ENCODE data around the gene GMEB1.

The GMEB1 gene

DNA sequence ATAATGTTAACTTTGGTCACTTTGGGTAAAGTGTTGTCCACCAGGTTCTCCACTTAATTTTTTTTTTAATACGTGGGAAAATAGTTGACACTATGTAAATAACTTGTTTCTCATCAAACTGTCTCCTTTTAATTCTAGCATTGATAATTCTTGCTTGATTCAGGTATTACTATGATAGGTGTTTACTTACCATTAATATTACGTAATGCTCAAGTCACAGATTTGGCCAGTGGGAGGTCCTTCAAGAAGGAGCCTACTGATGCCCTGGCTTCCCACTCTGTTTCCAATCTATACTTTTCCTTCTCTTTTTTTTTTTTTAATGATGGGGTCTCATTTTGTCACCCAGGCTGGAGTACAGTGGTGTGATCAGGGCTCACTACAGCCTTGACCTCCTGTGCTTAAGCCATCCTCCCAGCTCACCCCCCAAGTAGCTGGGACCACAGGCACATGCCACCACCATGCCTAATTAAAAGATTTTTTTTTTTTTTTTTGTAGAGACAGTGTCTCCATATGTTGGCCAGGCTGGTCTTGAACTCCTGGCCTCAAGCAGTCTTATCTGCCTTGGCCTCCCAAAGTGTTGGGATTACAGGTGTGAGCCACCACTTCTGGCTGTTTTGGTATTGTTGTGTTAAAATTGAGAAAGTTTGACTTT, 98.1 kb downstream of the GMEB1 start:
- TF ChIP-seq EGR1 (IDR thresholded peaks at IDR 0.05) (no peak), ZBTB7A (IDR thresholded peaks at IDR 0.05; ENCODE audit: low read depth) (no peak), TAF1 (IDR thresholded peaks at IDR 0.05; ENCODE audit: low read depth) (no peak), TEAD4 (IDR thresholded peaks at IDR 0.05) (no peak), USF1 (IDR thresholded peaks at IDR 0.05) (no peak), MAX (IDR thresholded peaks at IDR 0.05) (no peak), CEBPB (IDR thresholded peaks at IDR 0.05) (no peak), CREB1 (IDR thresholded peaks at IDR 0.05; ENCODE audit: low read depth) (no peak), RAD21 (IDR thresholded peaks at IDR 0.05; ENCODE audit: low read depth) (no peak), TCF12 (IDR thresholded peaks at IDR 0.05; ENCODE audit: low read depth) (no peak), YY1 (IDR thresholded peaks at IDR 0.05; ENCODE audit: low read depth) (no peak)
- TF ChIP-seq, protein P1, sequence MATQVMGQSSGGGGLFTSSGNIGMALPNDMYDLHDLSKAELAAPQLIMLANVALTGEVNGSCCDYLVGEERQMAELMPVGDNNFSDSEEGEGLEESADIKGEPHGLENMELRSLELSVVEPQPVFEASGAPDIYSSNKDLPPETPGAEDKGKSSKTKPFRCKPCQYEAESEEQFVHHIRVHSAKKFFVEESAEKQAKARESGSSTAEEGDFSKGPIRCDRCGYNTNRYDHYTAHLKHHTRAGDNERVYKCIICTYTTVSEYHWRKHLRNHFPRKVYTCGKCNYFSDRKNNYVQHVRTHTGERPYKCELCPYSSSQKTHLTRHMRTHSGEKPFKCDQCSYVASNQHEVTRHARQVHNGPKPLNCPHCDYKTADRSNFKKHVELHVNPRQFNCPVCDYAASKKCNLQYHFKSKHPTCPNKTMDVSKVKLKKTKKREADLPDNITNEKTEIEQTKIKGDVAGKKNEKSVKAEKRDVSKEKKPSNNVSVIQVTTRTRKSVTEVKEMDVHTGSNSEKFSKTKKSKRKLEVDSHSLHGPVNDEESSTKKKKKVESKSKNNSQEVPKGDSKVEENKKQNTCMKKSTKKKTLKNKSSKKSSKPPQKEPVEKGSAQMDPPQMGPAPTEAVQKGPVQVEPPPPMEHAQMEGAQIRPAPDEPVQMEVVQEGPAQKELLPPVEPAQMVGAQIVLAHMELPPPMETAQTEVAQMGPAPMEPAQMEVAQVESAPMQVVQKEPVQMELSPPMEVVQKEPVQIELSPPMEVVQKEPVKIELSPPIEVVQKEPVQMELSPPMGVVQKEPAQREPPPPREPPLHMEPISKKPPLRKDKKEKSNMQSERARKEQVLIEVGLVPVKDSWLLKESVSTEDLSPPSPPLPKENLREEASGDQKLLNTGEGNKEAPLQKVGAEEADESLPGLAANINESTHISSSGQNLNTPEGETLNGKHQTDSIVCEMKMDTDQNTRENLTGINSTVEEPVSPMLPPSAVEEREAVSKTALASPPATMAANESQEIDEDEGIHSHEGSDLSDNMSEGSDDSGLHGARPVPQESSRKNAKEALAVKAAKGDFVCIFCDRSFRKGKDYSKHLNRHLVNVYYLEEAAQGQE (IDR thresholded peaks at IDR 0.05; ENCODE audit: low read depth), result no peak
